Jurkat, Clone E6-1 (cell line): ENCODE data around the gene WNT7B.

Experiments
- DNase-seq: peaks from one replicate; pipeline ENCODE4 v3.0.0-alpha.2; 2011; ENCODE audit warnings: low read depth, low spot score
- H3K4me3 ChIP-seq: 2 replicates; pipeline ENCODE4 v1.5.1; 2011; ENCODE audit warnings: mild to moderate bottlenecking, low read length, control low read depth, moderate library complexity

Gene WNT7B

DNA sequence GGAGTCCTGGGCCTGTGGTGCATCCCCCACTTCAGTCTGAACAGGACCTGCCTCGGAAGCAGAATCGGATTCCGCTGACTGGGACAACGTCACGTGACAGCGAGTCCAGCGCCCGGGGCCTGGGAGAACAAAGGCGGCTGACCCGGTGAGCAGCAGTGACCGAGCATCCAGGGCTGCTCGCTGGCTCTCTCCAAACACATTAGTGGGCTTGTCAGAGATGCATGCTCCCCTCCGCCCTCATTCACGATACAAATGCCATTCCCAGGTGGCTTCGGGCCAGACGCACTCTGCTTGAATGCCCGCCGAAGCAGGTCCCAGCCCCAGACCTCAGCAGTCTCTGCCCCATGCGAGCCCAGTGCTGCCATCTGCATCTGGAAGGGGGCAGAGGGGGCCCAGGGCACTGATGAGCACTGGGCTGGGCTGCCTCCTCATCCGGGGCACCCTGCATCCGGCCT, 91.0 kb downstream of the WNT7B start:
- no peak overlapping the region for H3K4me3 ChIP-seq
- no peak for DNase-seq

DNA sequence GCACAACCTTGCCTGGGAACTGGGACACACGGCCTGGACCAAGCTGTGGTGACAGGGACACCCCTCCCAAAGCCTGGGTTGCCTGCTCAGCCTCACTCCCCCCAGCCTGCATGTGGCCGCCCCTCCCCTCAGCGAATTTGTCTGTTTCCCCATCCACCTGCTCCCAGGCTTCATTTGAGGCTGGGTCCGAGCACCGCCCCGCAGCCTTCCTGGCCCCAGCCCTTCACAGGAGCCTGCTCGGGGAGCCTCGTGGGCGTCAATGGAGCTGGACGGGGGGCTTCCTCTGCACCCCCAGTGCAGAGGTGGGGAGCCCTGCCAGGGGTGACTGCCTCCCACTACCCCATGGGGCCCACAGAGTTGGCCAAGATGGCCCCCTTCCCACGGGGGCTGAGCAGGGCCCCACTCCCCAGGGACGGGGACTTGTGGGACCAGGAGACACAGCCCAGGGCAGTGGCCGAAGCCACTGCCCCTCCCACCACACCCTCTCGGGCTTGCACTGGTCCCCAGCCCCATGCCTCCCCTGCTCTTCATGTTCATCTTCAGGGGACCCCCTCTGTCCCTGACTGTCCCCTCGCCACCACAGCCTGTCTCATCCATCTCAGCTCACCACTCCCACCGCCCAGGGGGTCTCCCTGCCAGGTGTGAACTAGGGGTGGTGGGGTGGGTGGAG, 91.7 kb downstream of the WNT7B start:
- H3K4me3 ChIP-seq = no peak overlapping the region
- no peak for DNase-seq

DNA sequence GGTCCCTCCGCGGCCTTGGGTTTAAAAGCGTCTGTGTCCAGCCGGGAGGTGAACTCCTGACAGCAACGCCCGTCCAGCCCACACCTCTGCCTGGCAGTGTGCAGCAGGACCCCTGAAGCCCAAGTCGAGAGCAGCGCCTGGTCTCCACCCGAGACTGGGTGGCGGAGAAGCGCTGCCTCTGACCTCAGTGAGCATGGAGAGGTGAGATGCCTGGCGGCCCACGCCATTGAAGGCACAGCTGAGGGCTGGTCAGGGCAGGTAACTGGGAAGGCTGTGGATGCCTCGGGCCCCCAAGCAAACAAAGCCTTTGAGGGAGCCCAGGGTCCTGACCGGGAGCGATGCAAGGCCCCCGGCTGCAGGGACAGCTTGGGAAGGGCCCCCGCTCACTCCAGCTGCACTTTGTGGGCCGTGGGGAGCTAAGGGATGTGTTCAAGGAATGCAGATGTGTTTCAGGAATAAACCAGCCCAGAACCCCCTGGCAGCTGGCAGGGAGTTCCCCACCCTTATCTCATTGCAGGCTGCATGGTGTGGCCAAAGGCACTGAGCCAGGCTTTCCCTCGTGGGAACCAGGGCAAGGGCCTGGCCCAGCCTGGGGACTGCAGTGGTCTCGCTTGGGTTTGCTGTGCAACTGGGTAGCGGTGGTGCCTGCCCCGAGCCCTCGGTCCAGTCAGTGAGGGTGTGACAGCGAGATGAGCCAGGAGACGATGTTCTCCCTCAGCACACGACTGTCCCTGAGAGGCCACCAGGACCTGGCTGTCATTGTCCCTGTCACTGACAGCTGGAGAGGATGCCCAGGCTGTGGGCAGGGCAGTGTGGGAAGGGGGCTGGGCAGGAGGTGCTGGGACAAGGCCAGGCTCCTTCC, 92.5 kb downstream of the WNT7B start:
- H3K4me3 ChIP-seq = no peak overlapping the region
- no peak for DNase-seq

DNA sequence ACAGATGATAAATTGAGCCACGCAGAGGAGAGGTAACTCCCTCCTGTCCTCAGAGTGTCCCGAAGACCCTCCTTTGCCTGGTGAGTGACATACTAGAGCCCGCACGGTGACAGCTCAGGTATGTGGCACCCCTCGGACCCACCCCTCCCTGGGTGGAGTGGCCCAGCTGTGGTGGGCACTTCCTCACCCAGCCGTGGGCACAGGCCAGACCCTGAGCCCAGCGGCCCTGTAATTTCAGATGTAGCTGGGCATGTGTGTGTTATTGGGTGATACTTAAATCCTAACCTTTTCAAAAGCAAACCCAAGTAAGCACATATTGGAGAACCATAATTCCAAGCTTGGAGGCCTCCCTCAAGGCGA, 93.2 kb downstream of the WNT7B start:
- H3K4me3 ChIP-seq = no peak overlapping the region
- DNase-seq = no peak

DNA sequence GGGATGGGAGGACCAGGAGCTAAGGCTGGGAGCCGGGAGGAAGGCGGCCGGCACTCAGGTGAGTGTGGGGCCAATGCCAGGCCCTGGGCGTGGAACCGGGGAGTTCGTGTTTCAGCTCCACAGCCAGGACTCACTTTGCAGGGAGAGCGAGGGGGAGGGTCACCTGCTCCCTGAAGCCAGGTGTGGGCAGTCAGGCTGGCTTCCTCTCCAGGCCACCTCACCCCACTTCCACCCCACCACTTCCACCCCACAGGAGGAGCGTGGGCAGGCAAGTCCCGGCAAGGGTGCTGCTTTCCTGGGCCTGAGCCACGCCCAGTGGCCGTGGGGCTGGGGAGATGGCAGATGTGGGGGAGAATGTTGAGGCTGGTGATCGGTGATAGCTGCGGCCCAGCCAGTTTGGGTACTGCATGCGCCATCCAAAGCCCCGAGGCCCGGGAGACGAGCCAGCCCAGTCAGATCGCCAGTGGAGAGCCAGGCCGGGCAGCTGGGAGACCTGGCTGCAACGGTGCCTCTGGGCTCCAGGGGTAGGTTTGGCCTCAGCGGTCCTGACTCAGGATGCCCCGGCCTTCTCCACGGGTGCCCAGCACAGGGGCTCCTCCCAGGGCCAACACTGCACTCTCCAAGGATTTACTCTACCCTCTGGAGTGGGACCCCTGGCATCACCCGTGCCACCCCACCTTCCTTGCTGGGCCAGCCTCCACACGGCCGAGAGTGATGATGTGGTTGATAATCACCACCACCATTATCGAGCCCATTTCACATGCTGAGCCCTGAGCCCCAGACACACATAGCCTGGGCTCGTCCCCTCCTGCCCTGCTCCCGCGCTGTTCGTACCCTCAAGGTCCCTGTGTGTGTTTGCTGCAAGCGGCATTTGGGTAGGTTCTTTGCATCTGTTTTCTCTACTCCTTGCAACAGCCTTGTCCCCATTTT, 93.8 kb downstream of the WNT7B start:
- H3K4me3 ChIP-seq = no peak overlapping the region
- DNase-seq = no peak

DNA sequence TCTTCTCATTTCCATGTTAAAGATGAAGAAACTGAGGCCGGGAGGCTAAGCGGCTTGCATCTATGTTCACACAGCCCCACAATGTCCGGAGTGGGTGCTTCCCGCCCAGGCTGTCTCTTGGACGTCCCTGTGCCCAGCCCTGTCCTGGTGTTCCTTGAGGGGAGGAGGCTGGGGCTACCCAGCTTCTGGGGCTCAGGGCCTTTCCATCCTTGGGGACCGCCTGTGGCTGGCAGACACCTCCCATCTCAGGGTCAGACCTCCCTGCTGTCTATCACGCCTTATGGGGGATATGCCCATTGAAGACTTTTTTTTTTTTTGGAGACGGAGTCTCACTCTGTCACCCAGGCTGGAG, 95.5 kb downstream of the WNT7B start:
- no peak overlapping the region for H3K4me3 ChIP-seq
- no peak for DNase-seq

DNA sequence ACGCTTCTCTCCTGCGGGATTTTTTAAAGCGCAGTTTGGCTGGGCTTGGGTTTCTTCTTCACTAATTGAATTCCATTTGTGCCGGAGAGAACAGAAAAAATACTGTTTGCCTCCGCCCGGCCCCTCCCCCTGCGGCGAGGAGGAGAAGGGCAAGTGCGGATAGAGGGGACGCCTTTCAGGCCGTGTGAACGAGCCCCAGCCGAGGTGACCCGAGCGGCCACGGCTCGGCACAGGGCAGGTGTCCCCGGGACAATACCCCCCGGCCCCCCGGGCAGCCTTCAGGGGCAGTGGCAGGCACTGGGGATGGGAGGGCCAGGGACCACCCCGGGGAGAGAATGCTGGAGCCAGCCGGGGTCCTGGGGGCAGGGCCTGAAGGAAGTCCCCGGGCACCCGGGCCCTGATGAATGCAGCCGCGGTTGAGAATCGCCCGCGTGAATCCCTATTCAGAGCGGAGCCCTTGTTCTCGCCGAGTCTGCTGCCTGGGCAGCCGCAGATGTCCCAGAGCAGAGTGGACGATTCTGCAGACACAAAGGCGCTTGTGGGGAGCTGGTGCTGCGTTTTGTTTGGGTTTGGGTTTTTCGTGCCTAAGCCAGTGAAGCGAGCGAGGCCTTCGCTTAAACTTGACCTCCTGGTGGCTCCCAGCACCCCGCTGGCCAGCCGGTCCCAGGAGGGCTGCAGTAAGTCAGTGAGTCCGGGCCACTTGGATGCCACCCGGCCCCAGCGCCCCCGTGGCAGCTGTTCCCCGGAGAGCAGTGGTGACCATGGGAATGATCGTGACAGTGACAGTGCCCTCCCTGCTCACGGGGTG, 96.0 kb downstream of the WNT7B start:
- DNase-seq = no peak
- no peak overlapping the region for H3K4me3 ChIP-seq

DNA sequence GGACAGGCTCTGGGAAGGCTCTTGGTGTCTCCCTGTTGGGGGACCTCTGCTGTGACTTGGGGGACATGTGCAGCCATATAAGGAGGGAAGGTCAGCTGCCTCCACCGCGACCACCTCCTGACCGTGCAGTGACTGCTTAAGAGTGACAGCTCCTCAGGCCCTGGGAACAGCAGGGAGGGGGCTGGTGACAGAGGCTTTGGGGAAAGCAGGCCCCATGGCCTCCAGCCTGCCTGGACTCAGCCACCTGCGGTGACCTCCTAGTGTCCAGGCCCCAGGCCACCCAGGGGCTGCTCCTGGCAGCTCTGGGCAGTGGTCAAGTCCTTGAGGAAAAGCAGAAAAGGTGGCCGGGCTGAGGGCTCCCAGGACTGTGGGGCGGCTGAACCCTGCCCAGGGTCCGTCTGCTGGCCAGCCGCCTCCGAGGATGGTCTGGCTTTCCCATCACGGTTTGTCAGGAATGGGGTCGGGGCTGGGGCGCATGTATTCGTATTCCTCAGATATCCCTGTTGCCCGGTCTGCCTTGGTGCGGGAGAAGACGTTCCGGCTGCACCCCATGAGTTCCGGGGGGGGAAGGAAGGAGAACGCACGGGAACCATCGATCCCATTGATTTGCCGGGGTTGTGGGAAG, 96.8 kb downstream of the WNT7B start:
- H3K4me3 ChIP-seq = no peak overlapping the region
- no peak for DNase-seq

DNA sequence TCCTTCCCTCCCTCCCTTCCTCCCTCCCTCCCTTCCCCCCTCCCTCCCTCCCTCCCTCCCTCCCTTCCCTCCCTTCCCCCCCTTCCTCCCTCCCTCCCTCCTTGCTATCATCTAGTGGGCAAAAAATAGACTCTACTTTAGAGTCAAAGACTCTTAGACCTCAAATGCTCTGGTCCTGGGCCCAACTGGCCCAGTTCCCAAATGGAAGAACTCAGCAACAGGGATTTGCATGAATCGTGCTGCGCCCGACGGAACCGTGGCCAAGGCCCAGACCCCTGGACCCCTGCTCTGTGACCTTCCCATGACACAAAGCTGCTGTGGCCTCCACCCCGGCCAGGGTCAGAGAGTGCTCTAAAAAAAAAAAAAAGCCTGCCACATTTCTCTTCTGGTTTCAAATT, 97.4 kb downstream of the WNT7B start:
- H3K4me3 ChIP-seq = no peak overlapping the region
- no peak for DNase-seq

DNA sequence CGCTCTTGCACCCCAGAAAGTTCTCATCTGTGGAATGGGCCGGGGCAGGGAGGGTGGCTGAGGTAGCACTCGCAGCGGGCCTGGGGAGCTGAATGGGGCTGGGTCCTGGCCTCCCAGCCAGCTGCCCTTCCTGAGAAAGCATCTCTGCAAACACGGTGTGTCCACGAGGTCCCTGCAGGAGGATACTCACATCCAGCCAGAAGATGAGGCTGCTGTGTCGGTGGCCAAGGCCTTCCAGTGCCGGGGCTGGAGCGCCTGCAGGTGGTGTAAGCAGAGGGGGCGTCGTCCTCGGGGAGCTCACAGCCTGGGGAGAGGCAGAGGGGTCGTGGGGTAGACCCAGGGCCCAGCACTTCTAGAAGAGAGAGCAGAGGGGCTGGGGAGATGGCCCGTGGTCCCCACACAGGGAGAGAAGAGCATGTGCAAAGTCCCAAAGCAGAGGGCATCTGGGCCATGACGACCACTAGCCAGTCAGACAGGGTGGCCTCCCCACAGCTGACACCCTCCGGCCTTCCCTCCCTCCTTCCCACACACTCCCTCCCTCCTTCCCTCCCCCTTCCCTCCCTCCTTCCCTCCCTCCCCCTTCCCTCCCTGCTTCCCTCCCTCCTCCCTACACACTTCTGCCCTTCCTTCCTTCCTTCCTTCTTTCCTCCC, 97.9 kb downstream of the WNT7B start:
- DNase-seq = no peak
- no peak overlapping the region for H3K4me3 ChIP-seq

DNA sequence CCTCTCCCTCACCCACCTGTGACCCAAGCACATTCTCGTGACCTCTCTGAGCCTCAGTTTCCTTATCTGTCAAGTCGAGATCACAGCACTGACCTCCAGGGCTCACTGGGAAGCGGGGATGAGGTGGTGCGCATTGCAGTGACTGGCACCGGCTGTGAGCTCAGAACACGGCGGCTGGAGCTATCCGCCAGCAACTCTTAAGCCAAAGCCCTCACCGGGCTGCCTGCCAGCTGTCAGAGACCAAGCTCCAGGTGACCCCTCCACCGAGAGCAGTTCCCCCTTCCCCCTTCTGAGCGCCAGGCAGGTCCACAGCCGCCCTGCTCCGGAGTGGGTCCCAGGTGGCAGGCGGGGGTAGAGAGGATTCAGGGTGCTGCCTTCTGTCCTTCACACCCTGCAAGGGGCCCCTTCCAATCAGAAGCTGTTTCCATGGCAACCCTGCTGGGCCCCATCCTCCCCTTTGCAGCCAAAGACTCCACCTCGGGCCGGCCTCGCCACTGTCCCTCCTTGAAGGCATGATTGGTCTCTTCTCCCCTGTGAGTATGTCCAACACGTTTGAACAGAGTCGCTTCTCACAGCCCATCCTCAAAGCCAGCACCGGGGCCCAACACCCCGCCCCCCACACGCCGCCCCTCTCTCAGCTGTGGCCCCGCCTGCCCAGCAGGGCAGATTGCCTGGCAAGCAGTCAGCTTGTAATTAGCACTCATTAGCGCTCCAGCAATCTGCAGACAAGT, 98.7 kb downstream of the WNT7B start:
- no peak for DNase-seq
- H3K4me3 ChIP-seq = no peak overlapping the region

DNA sequence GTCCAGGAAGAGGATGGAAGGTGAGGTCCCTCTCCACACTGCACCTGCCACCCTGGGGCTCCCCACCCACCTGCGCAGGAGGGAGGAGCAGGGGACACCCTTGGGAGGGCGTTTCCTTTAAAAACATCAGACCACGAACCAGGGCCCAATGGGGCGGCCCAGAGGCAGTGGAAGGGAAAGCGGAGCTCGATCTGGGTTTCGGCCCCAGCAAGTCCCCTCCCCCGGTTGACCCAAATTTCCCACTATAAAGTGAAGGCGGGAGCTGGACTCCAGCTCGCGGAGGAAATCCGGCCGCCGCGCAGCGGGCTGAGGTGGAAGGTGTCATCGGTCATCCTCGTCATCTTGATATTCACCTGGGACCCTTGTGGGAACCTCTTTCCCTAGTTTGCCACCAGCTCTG, 99.3 kb downstream of the WNT7B start:
- no peak overlapping the region for H3K4me3 ChIP-seq
- DNase-seq = no peak

DNA sequence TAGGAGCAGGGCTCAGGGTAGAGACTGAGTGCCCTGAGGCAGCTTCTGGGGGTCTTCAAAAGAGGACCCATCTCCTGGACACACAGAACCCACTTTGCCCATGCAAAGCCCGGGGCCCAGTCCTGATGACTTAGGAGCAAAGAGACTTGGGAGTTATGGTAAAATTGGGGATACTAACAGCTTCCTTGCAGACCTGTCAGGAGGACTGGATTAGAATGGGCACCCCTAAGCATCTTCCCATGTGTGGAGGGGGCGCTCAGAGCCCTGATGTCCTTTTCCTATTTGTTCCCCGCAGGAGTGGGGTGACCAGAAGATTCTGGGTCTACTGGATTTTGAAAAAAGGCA, 100.0 kb downstream of the WNT7B start:
- no peak for DNase-seq
- H3K4me3 ChIP-seq = no peak overlapping the region

DNA sequence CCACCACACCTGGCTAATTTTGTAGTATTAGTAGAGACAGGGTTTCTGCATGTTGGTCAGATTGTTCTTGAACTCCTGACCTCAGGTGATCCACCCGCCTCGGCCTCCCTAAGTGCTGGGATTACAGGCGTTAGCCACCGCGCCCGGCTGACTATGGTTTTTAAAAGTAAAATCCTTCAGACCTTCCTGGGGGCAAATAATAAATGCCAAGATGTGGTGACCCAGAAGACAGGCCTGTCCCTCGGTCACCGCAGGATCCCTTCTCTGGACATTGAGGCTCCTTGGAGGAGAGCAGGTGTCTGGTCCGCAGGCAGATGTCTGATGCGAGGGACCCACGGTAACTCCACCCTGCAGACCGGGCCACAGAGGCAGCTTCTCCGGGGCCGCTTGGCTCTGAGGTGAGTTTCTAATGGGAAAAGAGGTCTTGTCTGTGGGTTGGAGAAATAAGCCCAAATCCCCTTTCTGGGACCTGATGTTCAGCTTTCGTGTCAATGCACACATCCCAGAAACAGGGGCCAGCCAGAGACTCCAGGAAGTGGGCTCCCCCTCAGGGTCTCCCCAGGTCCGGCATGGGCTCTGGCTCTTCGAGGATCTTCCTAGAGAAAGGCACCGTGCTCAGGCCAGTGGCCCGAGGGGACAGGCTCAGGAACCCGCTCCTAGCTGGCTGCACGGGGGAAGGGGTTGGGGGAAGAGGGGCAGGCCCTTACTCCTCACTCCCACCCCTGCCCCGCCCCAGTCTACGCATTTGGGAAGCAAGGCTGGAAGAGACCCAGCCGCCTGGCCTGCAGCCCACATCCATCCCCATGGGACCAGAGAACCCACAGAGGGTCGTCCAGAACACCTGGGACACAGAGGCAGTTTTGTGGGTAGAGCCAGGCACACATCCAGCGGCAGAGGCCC, 100.6 kb downstream of the WNT7B start:
- no peak for DNase-seq
- no peak overlapping the region for H3K4me3 ChIP-seq

DNA sequence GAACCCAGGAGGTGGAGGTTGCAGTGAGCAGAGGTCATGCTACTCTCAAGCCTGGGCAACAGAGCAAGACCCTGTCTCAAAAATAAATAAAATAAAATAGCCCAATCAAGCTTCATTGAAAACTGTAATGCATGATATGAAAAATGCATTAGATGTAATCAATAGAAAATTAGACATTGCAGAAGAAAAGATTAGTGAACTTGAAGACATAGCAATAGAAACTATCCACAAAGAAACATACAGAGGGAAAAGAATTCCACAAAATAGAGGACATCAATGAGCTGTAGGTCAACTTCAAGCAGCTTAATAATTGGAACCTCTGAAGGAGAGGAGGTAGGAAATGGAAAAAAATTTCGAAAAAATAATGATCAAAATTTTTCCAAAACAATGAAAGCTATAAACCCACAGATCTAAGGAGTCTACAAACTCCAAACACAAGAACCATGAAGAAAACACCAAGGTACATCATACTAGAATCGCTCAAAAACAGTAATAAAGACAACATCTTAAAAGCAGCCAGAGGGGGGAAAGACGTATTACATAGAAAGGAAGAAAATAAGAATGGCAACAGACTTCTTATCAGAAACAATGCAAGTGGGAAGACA, 104.2 kb downstream of the WNT7B start:
- DNase-seq = no peak
- no peak overlapping the region for H3K4me3 ChIP-seq

DNA sequence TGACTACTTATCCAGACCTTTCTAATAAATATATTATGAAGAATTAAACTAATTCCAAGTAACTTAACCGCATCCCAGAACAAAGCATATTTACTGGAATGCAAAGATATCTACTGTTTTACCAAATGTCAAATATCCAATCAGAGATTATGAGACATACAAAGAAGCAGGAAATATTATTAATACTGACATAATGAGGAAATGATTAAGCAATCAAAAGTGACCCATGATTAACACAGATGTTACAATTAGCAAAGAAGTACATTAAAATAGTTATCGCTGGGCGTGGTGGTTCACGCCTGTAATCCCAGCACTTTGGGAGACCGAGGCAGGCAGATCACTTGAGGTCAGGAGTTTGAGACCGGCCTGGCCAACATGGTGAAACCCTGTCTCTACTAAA, 105.2 kb downstream of the WNT7B start:
- no peak for DNase-seq
- no peak overlapping the region for H3K4me3 ChIP-seq
